Karpas-422 (cell line): ENCODE measurements around the gene OSBPL10. TPM values are rescaled to one million over a fixed set of nuclear protein-coding genes. Genes with fewer than 3 reads are reported as not detected.
"Not testable (repeated sequence)": the region's sequence is repeated elsewhere in the genome, so short reads cannot be mapped to it uniquely, and the experiment has no call there.

Experiments
- DNase-seq: peaks from one replicate; pipeline ENCODE4 v3.0.0-alpha.2; 2015
- H2AFZ ChIP-seq: fragments of 200-600 bp; sonication (generic); 2 replicates; pipeline ENCODE4 v1.6.1; 2014; ENCODE audit warnings: antibody characterized with exemption, low read length, mixed read lengths
- H3K27ac ChIP-seq: fragments of 200-600 bp; sonication (generic); 2 replicates; pipeline ENCODE4 v1.5.1; 2014; ENCODE audit warnings: mild to moderate bottlenecking, low read length, moderate library complexity
- H3K27me3 ChIP-seq: fragments of 200-600 bp; sonication (generic); 2 replicates; pipeline ENCODE4 v1.6.1; 2014; ENCODE audit warnings: low read length, mixed read lengths
- H3K36me3 ChIP-seq: fragments of 200-600 bp; sonication (generic); 2 replicates; pipeline ENCODE4 v1.6.1; 2014; ENCODE audit warnings: low read length, mixed read lengths; ENCODE audit not compliant: insufficient read depth
- H3K4me1 ChIP-seq: fragments of 200-600 bp; sonication (generic); 2 replicates; pipeline ENCODE4 v1.6.1; 2014; ENCODE audit warnings: mild to moderate bottlenecking, low read length, mixed read lengths
- H3K4me2 ChIP-seq: fragments of 200-600 bp; sonication (generic); 2 replicates; pipeline ENCODE4 v1.6.1; 2014; ENCODE audit warnings: low read length, low read depth, mild to moderate bottlenecking; ENCODE audit not compliant: poor library complexity, severe bottlenecking
- H3K4me3 ChIP-seq: fragments of 200-600 bp; sonication (generic); 2 replicates; pipeline ENCODE4 v1.5.1; 2014; ENCODE audit warnings: mild to moderate bottlenecking, antibody characterized with exemption, low read length, mixed read lengths
- H3K79me2 ChIP-seq: fragments of 200-600 bp; sonication (generic); 2 replicates; pipeline ENCODE4 v1.6.1; 2014; ENCODE audit warnings: mild to moderate bottlenecking, low read length, mixed read lengths
- H3K9ac ChIP-seq: fragments of 200-600 bp; sonication (generic); 2 replicates; pipeline ENCODE4 v1.6.0; 2014; ENCODE audit warnings: low read length
- H3K9me2 ChIP-seq: fragments of 200-600 bp; sonication (generic), shearing (Covaris generic); replicated peaks from 2 replicates; pipeline ENCODE4 v1.6.0; 2014; ENCODE audit warnings: mild to moderate bottlenecking, low read length, moderate library complexity; ENCODE audit not compliant: insufficient read depth
- H3K9me3 ChIP-seq: fragments of 300-700, 200-600 bp; sonication (generic); 2 replicates; pipeline ENCODE4 v1.6.1; 2014; ENCODE audit warnings: low read length, mixed read lengths
- H4K20me1 ChIP-seq: fragments of 200-600 bp; sonication (generic); 2 replicates; pipeline ENCODE4 v1.6.1; 2014; ENCODE audit warnings: mild to moderate bottlenecking, antibody characterized with exemption, low read length, low read depth; ENCODE audit not compliant: insufficient read depth
- total RNA-seq: library from RNA; depleted of rRNA; stranded (reverse); fragments of >200 nt; shearing (Covaris generic); gene quantifications from 2 replicates; pipeline ENCODE4 v1.2.3, GENCODE V29; 2014; ENCODE audit warnings: low replicate concordance

Gene OSBPL10
- total RNA-seq, 1 experiment from 2014 or later, result 87.0 TPM

GRCh38 chr3:31999907-32000439 is 18.9 kb upstream of the OSBPL10 start:
- DNase-seq, result no peak
- Histone ChIP-seq H3K4me2 (no peak overlapping the region), H2AFZ (no peak overlapping the region)

DNA sequence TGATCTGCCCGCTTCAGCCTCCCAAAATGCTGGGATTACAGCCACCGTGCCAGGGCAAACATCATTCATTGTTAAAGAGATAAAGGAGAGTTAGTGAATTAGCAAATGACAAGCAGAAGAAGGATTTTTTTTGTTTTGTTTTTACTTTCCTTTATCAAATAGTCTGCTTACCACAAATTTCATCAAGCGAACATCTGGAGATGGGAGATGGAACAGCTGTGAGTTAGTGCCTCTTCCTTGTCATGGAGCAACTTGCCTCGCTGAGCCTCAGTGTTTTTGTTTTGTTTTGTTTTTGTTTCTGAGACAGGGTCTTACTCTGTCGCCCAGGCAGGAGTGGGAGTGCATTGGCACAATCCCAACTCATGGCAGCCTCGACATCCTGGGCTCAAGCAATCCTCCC is 16.4 kb upstream of the OSBPL10 start:
- Histone ChIP-seq H3K27me3 (no peaks in the 10 kb centered on the region), H3K4me2 (no peak overlapping the region), H4K20me1 (no peaks in the 10 kb centered on the region), H3K9me3 (no peaks in the 10 kb centered on the region), H3K36me3 (0 out of 2 replicates have a peak, but pooled peaks cover 8% of the 10 kb centered on the region), H3K79me2 (no peaks in the 10 kb centered on the region), H3K9ac (no peak overlapping the region), H3K27ac (no peak overlapping the region), H3K9me2 (no peaks in the 10 kb centered on the region), H3K4me1 (peaks cover 17% of the 10 kb centered on the region), H2AFZ (no peak overlapping the region), H3K4me3 (no peak overlapping the region)
- no peak for DNase-seq

More at GRCh38 chr3:31999907-32000439, 18.9 kb upstream of the OSBPL10 start:
- Histone ChIP-seq H3K79me2 (no peaks in the 10 kb centered on the region), H3K9me2 (no peaks in the 10 kb centered on the region), H4K20me1 (no peaks in the 10 kb centered on the region), H3K27me3 (no peaks in the 10 kb centered on the region), H3K9me3 (no peaks in the 10 kb centered on the region), H3K9ac (no peak overlapping the region), H3K27ac (no peak overlapping the region), H3K4me3 (no peak overlapping the region), H3K4me1 (peaks cover 27% of the 10 kb centered on the region), H3K36me3 (0 out of 2 replicates have a peak, but pooled peaks cover 7% of the 10 kb centered on the region)

- Histone ChIP-seq H3K4me1 (peaks cover 11% of the 10 kb centered on the region), H3K27ac (no peak overlapping the region), H3K9ac (no peak overlapping the region), H4K20me1 (no peaks in the 10 kb centered on the region), H3K4me3 (no peak overlapping the region), H2AFZ (no peak overlapping the region), H3K36me3 (0 out of 2 replicates have a peak, but pooled peaks cover 14% of the 10 kb centered on the region), H3K9me2 (no peaks in the 10 kb centered on the region), H3K9me3 (peaks cover 4% of the 10 kb centered on the region; the same call in 1 of the 2 replicates), H3K27me3 (no peaks in the 10 kb centered on the region), H3K79me2 (no peaks in the 10 kb centered on the region), H3K4me2 (no peak overlapping the region)
- DNase-seq, result no peak
Observed at GRCh38 chr3:31996195-31996594, 15.1 kb upstream of the OSBPL10 start.

DNA sequence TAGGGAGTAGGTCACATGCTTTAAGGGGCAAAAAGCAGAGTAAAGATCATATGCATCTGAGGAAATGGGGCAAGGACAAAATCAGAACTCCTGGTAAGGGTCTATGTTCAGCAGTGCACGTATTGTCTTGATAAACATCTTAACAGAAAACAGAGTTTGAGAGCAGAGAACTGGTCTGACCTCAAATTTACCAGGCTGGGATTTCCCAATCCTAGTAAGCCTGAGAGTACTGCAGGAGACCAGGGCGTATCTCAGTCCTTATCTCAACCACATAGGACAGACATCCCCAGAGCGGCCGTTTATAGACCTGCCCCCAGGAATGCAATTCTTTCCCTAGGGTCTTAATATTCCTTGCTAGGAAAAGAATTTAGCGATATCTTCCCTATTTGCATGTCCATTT is 14.0 kb upstream of the OSBPL10 start:
- not testable (repeated sequence) for H3K9me2 ChIP-seq, H3K9ac ChIP-seq, H3K79me2 ChIP-seq, H4K20me1 ChIP-seq, H2AFZ ChIP-seq, H3K27ac ChIP-seq, H3K4me2 ChIP-seq, H3K27me3 ChIP-seq, DNase-seq, H3K4me3 ChIP-seq
- Histone ChIP-seq H3K36me3 (peaks cover 23% of the 10 kb centered on the region; the same call in 1 of the 2 replicates), H3K4me1 (peaks cover 11% of the 10 kb centered on the region), H3K9me3 (peaks cover 11% of the 10 kb centered on the region; the same call in 1 of the 2 replicates)

DNA sequence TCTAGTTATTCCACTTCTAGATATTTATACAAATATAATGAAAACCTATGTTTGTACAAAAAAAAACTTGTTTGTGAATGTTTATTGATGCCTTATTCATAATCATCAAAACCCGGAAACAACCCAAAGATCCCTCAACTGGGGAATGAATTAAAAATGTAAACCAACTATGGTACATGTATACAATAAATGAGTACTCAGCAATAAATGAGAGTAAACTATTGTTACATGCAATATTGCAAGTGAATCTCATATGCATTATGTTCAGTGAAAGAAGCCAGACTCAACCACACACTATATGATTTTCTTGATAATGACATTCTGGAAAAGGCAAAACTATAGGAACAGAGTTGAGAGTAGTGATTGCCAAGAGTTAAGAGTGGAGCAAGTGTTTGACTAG is 12.8 kb upstream of the OSBPL10 start:
- H3K9ac ChIP-seq, result no peak overlapping the region
- peaks cover 2% of the 10 kb centered on the region; the same call in 1 of the 2 replicates for H3K4me1 ChIP-seq
- no peak for DNase-seq
- peaks cover 31% of the 10 kb centered on the region for H3K36me3 ChIP-seq
- H3K79me2 ChIP-seq, result no peaks in the 10 kb centered on the region; the same call in 1 of the 2 replicates
- no peaks in the 10 kb centered on the region for H3K27me3 ChIP-seq
- no peak overlapping the region for H3K4me3 ChIP-seq
- H3K9me3 ChIP-seq, result peaks cover 12% of the 10 kb centered on the region
- no peak overlapping the region for H2AFZ ChIP-seq
- H3K4me2 ChIP-seq, result no peak overlapping the region
- no peaks in the 10 kb centered on the region for H4K20me1 ChIP-seq
- H3K27ac ChIP-seq, result no peak overlapping the region
- no peaks in the 10 kb centered on the region for H3K9me2 ChIP-seq

DNA sequence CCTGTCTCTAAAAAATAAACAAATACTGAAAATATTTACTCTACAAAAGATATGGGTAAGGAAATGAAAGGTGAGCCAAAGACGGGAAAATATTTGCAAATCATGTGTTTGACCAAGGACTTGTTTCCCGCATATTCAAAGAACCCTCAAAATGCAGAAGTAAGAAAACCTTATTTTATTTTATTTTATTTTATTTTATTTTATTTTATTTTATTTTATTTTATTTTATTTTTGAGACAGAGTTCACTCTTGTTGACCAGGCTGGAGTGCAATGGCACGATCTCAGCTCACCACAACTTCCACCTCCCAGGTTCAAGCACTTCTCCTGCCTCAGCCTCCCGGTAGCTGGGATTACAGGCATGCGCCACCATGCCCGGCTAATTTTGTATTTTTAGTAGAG is 11.9 kb upstream of the OSBPL10 start:
- H3K4me1 ChIP-seq, H4K20me1 ChIP-seq, H3K79me2 ChIP-seq, H3K9ac ChIP-seq, H3K4me3 ChIP-seq, H3K27me3 ChIP-seq, H2AFZ ChIP-seq, H3K27ac ChIP-seq, H3K9me2 ChIP-seq, H3K4me2 ChIP-seq, DNase-seq: not testable (repeated sequence)
- Histone ChIP-seq H3K9me3 (peaks cover 18% of the 10 kb centered on the region), H3K36me3 (peaks cover 33% of the 10 kb centered on the region)

DNA sequence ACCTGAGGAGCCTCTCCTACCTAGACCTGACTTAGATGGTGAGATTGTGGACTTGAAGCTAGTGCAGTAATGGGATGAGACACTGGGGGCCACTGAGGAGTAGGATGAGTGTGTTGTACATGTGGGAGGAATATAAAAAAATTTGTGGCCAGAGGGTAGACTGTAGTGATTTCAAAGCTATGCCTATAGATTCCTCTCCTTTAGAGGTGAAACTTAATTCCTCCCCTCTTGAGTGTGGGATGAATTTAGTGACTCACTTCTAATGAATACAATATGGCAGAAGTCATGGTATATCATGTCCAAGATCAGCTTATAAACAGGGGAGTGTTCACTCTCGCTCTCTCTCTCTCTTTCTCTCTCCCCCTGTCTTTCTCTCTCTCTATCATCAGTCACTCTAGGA is 7.2 kb upstream of the OSBPL10 start:
- Histone ChIP-seq H3K9me3 (peaks cover 22% of the 10 kb centered on the region), H3K9me2 (no peaks in the 10 kb centered on the region)

GRCh38 chr3:31985831-31986230 is 4.8 kb upstream of the OSBPL10 start:
- no peak overlapping the region for H3K27ac ChIP-seq
- H3K4me2 ChIP-seq, result no peak overlapping the region
- H3K27me3 ChIP-seq, result no peaks in the 10 kb centered on the region
- H3K9ac ChIP-seq, result no peak overlapping the region
- H3K36me3 ChIP-seq, result peaks cover 62% of the 10 kb centered on the region
- H2AFZ ChIP-seq, result no peak overlapping the region
- no peaks in the 10 kb centered on the region for H4K20me1 ChIP-seq
- no peak for DNase-seq
- peaks cover 15% of the 10 kb centered on the region for H3K9me3 ChIP-seq
- peaks cover 21% of the 10 kb centered on the region for H3K4me1 ChIP-seq
- no peaks in the 10 kb centered on the region for H3K9me2 ChIP-seq
- no peak overlapping the region for H3K4me3 ChIP-seq
- H3K79me2 ChIP-seq, result peaks cover 41% of the 10 kb centered on the region

More for the DNA sequence above, 7.2 kb upstream of the OSBPL10 start:
- no peaks in the 10 kb centered on the region for H4K20me1 ChIP-seq
- no peak overlapping the region for H3K4me2 ChIP-seq
- no peak overlapping the region for H3K4me3 ChIP-seq
- H3K4me1 ChIP-seq, result peaks cover 7% of the 10 kb centered on the region
- no peak for DNase-seq
- H3K27me3 ChIP-seq, result no peaks in the 10 kb centered on the region
- H3K27ac ChIP-seq, result no peak overlapping the region
- H2AFZ ChIP-seq, result no peak overlapping the region
- H3K9ac ChIP-seq, result no peak overlapping the region
- H3K36me3 ChIP-seq, result peaks cover 68% of the 10 kb centered on the region
- H3K79me2 ChIP-seq, result peaks cover 16% of the 10 kb centered on the region
